GM19438 (cell line): Measurements from ENCODE around the gene PSME1.
A peak's percentile ranks its signal among the peaks of the same experiment; 100 is the strongest.

Experiments used
- ATAC-seq: cut with Tn5 transposase; IDR thresholded peaks from one replicate; pipeline ENCODE4 v1.9.1; 2021; ENCODE audit warnings: low read depth; ENCODE audit not compliant: unreplicated experiment

PSME1 gene

DNA sequence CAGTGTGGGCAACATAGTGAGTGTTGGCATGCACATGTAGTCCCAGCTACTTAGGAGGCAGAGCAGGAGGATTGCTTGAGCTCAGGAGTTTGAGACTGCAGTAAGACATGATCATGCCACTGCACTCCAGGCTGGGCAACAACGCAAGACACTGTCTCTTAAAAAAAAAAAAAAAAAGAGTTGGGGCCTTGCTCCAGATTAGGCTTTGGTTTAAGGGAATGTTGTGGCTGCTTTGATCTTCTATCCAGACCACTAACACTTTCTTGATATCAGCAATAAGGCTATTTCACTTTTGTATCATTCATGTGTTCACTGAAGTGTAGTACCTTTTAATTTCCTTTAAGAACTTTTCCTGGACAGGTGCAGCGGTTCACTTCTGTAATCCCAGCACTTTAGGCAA, 8.3 kb upstream of the PSME1 start:
- no peak for ATAC-seq

DNA sequence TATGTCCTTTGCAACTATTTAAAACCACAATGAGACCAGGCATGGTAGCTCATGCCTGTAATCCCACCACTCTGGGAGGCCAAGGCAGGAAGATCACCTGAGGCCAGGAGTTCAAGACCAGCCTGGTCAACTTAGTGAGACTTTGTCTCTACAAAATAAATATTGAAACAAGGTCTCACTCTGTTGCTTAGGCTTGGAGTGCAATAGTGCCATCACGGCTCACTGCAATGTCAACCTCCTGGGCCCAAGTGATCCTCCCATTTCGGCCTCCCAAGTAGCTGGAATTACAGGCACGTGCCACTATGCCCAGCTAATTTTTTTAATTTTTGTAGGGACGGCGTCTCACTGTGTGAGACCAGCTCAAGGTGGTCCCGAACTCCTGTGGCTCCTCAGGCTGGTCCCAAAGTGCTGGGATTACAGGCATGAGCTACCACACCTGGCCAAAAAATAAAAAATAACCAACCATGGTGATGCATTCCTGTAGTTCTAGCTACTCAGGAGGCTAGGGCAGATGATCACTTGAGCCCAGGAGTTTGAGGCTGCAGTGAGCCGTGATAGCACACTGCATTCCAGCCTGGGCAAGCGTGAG, 6.5 kb upstream of the PSME1 start:
- ATAC-seq, result no peak

DNA sequence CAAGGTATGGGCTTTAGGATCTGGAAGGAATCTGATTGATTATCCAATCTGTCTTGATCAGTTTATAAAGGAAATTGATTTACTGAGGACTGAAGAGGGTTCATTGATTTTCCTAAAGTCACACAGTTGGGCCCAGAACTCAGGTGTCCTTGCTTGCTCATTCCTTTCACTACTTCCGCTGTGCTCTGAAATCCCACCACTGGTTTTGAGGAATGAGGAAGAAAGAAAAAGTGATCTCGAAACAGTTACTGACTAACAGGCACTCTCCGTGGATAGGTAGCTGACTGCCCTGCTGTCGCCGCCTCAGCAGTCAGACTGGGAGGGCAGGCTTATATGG, 5.6 kb upstream of the PSME1 start, which contains the start of gene FITM1:
Gene FITM1, plus strand, starts transcription at position 280 of the 337 bp plus-strand sequence. CDS start 905 bp downstream, outside the sequence.
- ATAC-seq, result no peak

DNA sequence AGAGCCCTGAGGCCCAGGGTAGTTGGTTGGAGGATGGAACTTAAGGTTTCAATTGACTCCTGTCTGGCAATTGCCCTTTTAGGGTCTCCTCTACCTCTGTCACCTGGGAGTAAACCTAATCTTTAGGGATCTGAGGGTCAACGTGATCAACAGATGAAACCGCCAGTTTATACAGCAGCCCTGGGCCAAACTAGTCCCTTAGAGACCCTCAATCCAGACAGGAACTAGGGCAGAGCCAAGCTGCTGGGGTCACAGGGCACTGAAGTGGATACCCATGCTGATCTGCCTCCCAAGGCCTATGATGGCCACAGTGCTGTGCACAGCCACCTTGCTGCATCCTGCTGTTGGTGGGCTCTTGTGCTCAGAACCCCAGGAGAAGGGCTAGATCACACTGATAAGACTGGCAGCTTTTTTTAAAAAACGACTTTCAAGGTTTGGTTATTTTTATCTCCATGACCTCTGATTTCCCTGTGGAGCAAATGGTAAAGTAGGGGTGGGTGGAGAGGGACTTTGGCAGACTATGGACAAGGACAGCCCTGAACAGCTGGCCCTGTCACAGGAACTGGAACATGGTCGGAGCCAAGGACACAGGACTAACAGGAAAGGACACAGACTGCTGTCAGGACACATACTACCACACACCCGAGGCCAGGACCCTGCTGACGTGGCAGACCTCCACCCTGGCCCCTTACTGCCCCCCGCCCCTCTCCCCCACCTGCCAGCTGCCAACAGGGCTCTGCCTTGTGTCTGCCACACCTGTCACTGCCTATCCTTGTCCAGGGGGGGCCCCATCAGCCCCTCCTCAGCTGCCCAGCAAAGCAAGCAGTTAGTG, 5.1 kb upstream of the PSME1 start:
- no peak for ATAC-seq

DNA sequence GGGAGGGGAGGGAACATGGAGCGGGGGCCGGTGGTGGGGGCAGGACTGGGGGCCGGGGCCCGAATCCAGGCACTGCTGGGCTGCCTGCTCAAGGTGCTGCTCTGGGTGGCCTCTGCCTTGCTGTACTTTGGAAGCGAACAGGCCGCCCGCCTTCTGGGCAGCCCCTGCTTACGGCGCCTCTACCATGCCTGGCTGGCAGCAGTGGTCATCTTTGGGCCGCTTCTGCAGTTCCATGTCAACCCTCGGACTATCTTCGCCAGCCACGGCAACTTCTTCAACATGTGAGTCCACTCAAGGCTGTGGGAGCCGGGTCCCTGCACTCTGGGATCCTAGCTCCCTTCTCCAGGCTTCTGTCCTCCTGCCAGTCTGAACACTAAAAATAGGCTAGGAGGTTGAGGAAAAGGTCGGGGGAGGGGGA, 4.4 kb upstream of the PSME1 start:
- ATAC-seq, result no peak

DNA sequence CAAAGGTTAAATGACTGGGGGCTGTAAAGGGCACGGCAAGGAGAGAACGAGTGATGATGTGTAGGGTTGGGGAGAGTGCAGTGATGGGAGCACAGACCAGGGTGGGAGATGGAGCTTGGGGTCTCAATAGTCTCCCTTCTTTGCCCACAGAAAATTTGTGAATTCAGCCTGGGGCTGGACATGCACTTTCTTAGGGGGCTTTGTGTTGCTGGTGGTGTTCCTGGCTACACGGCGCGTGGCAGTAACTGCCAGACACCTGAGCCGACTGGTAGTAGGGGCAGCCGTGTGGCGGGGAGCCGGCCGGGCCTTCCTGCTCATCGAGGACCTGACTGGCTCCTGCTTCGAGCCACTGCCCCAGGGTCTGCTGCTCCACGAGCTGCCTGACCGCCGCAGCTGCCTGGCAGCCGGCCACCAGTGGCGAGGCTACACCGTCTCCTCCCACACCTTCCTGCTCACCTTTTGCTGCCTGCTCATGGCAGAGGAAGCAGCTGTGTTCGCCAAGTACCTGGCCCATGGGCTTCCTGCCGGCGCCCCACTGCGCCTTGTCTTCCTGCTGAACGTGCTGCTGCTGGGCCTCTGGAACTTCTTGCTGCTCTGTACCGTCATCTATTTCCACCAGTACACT, 3.8 kb upstream of the PSME1 start:
- no peak for ATAC-seq

DNA sequence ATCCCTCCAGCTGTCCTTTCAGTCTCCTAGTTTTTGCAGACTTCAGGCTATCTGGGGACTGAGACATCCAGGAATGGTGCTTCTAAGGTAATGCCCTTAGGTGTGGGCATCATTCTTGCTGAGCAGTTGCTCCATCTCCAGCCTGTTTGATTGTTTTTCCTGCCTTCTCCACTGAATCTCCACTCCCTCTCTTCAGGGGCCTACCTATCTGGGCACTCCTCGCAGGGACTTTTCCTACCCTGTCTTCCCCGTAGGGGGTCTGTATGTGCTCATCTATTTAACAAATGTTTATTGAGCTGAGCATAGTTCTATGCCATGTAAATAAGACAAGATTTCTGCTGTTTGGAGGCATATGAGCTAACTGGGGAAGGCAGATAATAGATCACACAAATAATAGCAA, 3.0 kb upstream of the PSME1 start:
- ATAC-seq, result no peak

DNA sequence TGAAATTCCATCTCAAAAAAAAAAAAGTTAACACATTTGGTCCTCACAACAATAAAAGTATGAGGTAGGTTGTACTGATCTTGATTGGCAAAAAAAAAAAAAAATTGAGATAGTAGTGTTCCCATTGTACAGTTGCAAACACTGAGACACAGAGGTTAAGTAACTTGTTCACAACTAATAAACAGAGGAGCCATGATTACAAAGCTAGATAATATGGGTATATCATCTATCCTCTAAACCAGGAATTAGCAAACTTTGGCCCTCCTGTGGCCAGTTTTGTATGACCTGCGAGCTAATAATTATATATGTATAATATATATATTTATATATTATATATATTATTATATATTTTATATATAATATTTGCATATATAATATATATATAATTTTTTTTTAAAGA, 2.3 kb upstream of the PSME1 start:
- ATAC-seq, result no peak

DNA sequence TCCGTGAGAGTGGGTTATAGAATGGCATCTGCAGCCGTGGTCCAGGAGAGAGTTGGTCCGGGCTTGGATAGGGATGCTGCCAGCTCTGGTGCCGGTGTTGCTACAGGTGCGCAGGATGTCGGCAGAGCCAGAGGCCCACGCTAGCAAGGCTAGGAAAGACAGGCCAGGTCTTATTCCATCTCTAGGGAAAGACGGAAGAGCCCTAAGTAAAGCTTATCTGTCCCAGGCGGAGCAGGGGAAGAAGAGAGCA, 485 bp upstream of the PSME1 start:
- peak; percentile 4 for ATAC-seq

DNA sequence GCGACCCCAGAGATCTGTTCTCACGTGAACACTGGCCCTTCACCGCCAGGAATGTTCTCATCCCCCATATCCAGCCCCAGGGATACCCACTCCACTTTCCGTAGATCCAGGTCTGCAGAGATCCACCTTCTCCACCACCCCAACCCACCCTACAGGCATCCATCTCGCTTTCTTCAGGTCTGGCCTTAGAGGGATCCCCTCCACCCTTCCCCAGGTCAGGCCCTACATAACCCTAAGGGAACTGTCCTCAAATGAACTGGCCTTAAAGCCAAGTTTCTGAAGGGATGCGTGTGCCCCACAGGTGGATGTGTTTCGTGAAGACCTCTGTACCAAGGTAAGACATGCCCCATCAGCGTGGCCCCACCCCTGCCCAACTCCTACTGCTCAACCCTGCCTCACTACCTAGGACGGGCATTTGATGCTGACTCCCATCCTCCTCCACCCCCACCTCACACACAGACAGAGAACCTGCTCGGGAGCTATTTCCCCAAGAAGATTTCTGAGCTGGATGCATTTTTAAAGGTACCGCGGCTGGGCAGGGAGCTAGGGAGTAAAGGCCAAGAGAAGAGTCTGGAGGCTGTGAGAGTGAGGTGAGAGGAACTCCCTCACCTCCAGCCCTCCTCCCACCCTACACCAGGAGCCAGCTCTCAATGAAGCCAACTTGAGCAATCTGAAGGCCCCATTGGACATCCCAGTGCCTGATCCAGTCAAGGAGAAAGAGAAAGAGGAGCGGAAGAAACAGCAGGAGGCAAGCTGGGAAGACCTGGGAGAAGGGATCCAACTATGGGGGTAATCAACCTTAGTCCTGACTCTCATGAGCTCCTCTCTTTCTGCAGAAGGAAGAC, 912 bp downstream of the PSME1 start:
- no peak for ATAC-seq

DNA sequence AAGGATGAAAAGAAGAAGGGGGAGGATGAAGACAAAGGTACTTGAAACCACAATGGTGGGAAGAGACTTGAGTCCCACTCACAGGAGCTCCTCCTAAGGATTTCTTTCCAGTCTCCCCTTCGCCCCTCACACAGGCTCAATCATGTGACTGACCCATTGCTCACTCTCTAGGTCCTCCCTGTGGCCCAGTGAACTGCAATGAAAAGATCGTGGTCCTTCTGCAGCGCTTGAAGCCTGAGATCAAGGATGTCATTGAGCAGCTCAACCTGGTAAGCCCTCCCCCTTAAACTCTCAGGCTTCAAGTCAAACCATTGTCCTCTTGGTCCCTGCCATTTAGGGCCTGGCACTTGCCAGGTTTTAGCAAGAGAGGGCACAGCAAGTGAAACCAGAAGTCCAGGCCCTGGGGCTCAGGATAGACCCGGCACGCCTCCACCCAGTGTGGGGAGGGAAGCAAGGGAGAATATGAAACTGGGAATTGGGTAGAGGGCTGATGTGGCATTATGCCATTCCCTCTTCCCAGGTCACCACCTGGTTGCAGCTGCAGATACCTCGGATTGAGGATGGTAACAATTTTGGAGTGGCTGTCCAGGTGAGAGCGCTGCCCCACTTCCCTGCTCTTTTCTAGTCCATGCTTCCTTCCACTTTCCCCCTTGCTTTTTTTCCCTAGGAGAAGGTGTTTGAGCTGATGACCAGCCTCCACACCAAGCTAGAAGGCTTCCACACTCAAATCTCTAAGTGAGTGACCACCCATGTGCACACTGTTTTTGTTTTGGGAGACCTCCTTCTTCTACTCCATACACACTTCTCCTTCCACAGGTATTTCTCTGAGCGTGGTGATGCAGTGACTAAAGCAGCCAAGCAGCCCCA, 1.8 kb downstream of the PSME1 start:
- ATAC-seq, result no peak

DNA sequence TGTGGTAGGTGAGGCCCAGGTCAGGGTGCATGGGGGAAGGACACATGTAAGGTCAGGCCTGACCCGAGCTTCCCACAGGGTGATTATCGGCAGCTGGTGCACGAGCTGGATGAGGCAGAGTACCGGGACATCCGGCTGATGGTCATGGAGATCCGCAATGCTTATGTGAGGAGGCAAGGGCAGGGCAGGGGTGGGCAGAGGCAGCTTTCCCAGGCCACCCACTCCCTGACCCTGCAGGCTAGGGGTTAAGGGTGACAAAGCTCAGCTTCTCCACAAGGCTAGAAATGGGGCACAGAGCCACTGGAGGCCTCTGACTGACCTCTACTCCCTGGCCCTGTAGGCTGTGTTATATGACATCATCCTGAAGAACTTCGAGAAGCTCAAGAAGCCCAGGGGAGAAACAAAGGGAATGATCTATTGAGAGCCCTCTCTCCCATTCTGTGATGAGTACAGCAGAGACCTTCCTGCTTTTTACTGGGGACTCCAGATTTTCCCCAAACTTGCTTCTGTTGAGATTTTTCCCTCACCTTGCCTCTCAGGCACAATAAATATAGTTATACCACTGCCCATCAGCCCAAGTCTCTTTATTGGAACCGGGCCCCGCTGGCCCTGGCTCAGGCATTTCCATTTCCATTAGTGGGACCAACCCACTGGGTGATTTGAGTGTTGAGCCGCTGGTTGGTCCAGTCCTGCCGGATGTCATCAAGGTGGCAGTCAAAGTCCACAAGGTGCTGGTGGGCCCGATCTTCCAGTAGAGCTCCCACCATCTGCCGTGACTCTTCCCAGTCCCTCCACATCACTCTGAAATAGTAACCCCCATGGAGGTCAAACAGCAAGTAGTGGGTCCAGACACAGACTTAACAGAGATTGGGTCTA, 2.6 kb downstream of the PSME1 start:
- ATAC-seq, result no peak

DNA sequence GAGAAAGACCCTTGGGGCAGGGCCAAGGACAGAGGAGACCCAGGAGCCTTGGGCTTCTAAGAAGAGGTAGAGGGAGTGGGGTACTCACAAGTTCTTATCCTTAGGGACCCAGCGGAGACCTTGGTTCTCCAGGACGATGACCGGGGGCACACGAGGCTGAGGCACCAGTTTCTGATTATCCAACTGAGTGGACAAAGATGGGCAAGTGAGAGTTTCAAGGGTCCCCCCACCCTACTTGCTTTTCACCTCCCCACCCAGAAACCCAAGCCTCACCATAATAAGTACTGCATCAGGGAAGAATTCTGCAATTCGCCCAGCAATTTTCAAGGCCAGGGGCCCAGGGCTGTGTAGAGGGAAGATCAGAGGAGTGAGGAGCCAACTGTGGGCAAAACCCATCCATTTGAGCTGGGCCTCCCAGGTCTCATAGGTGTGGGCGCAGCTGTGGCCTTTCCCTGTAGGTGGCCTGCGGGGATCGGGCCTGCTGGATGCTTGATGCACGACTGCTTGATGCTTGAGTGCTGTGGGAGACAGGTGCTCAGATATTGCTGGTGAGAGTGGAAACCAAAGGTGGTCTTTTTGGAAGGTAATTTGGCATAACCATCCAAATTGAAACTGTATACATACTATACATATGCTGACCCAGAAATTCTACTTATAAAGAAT, 3.4 kb downstream of the PSME1 start:
- ATAC-seq, result no peak

DNA sequence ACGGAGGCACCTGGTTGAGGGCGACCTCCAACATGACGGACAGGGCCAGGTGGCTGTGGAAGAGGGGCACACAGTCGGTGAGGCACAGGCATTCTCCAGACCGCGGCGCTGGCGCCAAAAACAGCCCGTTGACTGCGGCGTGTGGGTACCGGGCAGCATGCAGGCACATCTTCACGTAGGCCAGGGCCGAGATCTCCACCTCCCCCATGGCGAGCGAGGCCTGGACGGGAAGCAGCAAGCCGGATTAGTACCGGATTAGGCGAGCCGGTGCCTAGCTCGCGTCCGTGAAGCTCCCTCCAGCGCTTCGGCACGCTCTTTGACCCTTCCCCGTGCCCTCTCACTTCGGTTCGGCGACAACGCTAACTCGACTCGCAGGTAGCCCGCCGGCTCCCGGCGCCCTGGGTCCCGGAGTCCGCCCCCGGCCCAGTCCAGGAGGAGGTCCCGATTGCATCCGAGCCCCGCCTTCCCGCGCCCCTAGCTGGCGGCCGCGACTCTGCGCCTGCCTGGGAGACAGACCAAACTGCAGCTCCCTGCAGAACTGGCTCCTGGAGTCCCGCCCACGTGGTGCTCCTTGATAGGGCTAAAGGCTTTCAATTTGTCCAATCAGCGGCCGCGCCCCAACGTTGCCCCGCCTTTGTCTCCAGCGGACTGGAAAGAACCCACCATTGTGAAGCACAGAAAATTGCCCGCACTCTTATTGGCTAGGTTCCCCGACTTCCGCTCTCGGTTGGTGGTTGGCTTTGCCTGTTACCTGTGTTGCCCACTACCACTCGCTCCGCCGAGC, 5.3 kb downstream of the PSME1 start, which contains the start of gene EMC9:
Gene EMC9, minus strand, starts transcription at position 495 of the 784 bp plus-strand sequence. Its CDS starts 287 bp downstream, at position 208.
- peak; percentile 87 for ATAC-seq

DNA sequence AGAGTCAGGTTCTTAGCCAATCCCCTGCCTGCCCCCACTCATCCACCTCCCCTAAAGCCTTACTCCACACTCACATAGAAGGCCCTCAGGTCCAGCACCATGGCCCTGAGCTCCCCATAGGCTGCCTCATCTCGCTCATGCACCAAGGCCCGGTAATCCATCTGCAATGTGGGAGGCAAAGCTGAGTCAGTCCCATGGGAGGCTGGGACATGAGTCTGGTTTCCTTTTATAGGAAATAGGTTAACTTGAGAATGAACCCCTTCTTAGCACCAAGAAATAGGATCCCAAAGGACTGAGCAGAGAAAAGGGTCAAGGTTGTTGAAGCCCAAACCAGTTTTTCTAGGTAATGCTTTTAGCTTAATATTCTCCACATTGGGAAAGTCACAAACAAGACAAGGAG, 7.5 kb downstream of the PSME1 start:
- no peak for ATAC-seq

DNA sequence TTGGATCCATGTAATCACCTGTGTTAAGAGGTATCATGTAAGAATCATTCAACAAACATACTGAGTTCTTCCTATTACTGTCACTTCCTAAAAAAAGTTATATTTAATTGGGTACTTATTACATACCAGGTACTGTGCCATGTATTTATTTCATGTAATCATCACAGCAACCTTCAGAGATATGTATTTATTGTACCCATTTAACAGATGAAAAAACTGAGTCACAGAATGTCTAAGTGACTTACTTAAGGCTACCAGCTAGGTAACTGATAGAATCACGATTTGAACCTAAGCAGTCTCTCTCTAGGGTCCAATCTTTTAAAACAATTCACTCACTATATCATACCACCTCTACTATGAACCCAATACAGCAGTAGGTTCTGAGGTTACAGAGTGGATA, 8.5 kb downstream of the PSME1 start:
- ATAC-seq, result no peak

DNA sequence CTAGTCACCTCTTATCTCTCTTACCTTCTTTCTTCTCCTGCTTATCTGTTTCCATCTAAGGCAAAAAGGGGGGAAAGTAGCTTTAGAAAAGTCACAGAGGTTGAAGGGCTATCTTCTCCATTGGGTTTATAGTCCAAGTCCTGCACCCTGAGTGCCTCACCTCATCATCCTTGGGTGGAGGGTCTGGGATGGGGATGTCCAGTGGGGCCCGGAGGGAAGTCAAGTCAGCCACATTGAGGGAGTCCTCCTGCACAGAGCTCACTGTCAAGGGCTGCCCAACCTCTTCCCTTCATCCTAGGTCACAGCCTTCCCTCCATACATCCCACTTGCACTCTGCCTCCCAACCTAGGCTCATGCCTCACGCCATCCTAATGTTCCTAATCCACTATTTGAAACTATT, 9.2 kb downstream of the PSME1 start:
- ATAC-seq, result no peak
